Muscle of leg (tissue), 11 donors: ENCODE data around the gene JAM2. TPM values are rescaled to one million over a fixed set of nuclear protein-coding genes. Genes with fewer than 3 reads are reported as not detected.

Experiments
- DNase-seq: peaks from one replicate; pipeline ENCODE4 v3.0.0; 2013
- H3K27ac ChIP-seq: one replicate; pipeline ENCODE4 v1.5.1; 2013; ENCODE audit warnings: mild to moderate bottlenecking, low read length, control low read depth
- H3K27me3 ChIP-seq: one replicate; pipeline ENCODE4 v1.6.1; 2013; ENCODE audit warnings: low read length; ENCODE audit not compliant: control insufficient read depth, insufficient read depth
- H3K36me3 ChIP-seq: one replicate; pipeline ENCODE4 v1.6.1; 2013; ENCODE audit warnings: low read length; ENCODE audit not compliant: control insufficient read depth, insufficient read depth
- H3K4me1 ChIP-seq: one replicate; pipeline ENCODE4 v1.6.1; 2013; ENCODE audit warnings: low read length; ENCODE audit not compliant: control insufficient read depth, insufficient read depth
- H3K4me3 ChIP-seq: one replicate; pipeline ENCODE4 v1.5.1; 2013; ENCODE audit warnings: low read length, control low read depth
- H3K9me3 ChIP-seq: replicated peaks from 2 replicates; pipeline ENCODE4 v1.6.1; 2013; ENCODE audit warnings: low read depth, low read length; ENCODE audit not compliant: control insufficient read depth
- WGBS: methylation state at CpG from one replicate; pipeline ENCODE4 v1.1.5; 2013; ENCODE audit warnings: missing lambda C conversion rate; ENCODE audit not compliant: insufficient coverage; 5-methylcytosine and 5-hydroxymethylcytosine counted together
- polyA plus RNA-seq, 8 donors: library from polyadenylated mRNA; unstranded; fragments of 120-200 nt; gene quantifications; one replicate each; pipeline versions ENCODE4 v1.2.1 to v1.2.3, GENCODE V29; 2013; ENCODE audit warnings: inconsistent platforms in 1 of 8, low replicate concordance in 1 of 8; ENCODE audit not compliant: insufficient read length in 8 of 8, insufficient read depth in 1 of 8
- total RNA-seq: library from RNA; stranded (reverse); fragments of 120-200 nt; gene quantifications from one replicate; pipeline ENCODE4 v1.2.4, GENCODE V29; 2013

JAM2 gene
- total and polyA plus RNA-seq, 9 donors, result 18.7 to 50.7 (median 41.9) TPM

GRCh38 chr21:25759573-25759972, 120.5 kb downstream of the JAM2 start:
- Histone ChIP-seq H3K9me3 (no peaks in the 10 kb centered on the region), H3K36me3 (peaks cover 35% of the 10 kb centered on the region), H3K27ac (no peak overlapping the region), H3K27me3 (no peaks in the 10 kb centered on the region), H3K4me3 (no peak overlapping the region), H3K4me1 (no peaks in the 10 kb centered on the region)
- DNase-seq, result no peak
- WGBS, result 100% methylated on average over 1 of the region's 1 CpG

GRCh38 chr21:25760061-25760460, 121.0 kb downstream of the JAM2 start:
- H3K4me1 ChIP-seq, result no peaks in the 10 kb centered on the region
- no peak for DNase-seq
- peaks cover 35% of the 10 kb centered on the region for H3K36me3 ChIP-seq
- no peak overlapping the region for H3K4me3 ChIP-seq
- 100% methylated on average over 2 of the region's 3 CpGs for WGBS
- no peaks in the 10 kb centered on the region for H3K9me3 ChIP-seq
- no peak overlapping the region for H3K27ac ChIP-seq
- no peaks in the 10 kb centered on the region for H3K27me3 ChIP-seq

- Histone ChIP-seq H3K9me3 (no peaks in the 10 kb centered on the region), H3K27me3 (no peaks in the 10 kb centered on the region), H3K4me3 (no peak overlapping the region), H3K27ac (no peak overlapping the region), H3K4me1 (no peaks in the 10 kb centered on the region), H3K36me3 (peaks cover 35% of the 10 kb centered on the region)
- WGBS, result no CpG with 5 or more reads among the region's 1 CpG
- DNase-seq, result no peak
These were observed 121.6 kb downstream of the JAM2 start for GRCh38 chr21:25760677-25761076.

GRCh38 chr21:25764065-25764464, 125.0 kb downstream of the JAM2 start:
- H3K9me3 ChIP-seq, result no peaks in the 10 kb centered on the region
- peaks cover 31% of the 10 kb centered on the region for H3K36me3 ChIP-seq
- no peak overlapping the region for H3K27ac ChIP-seq
- no CpG with 5 or more reads among the region's 3 CpGs for WGBS
- no peaks in the 10 kb centered on the region for H3K27me3 ChIP-seq
- H3K4me3 ChIP-seq, result no peak overlapping the region
- H3K4me1 ChIP-seq, result no peaks in the 10 kb centered on the region
- DNase-seq, result no peak

Other genes with a start within 250 kb of the JAM2 start
- gene MRPL39, start 31.8 kb upstream of the JAM2 start, total RNA-seq, result 37.5 TPM
- 10 to 100 TPM; 26.7 to 31.0 (median 29.3) TPM for gene MRPL39, start 31.8 kb upstream of the JAM2 start, polyA plus RNA-seq
- gene ATP5PF, start 95.6 kb downstream of the JAM2 start, total RNA-seq, result 144 TPM
- 100 to 1,000 TPM; 242 to 301 (median 273) TPM for gene ATP5PF, start 95.6 kb downstream of the JAM2 start, polyA plus RNA-seq
- gene GABPA, start 95.7 kb downstream of the JAM2 start, total RNA-seq, result 23.2 TPM
- gene GABPA, start 95.7 kb downstream of the JAM2 start, polyA plus RNA-seq, result 10 to 100 TPM; 23.3 to 39.7 (median 30.3) TPM